Measurements from ENCODE around the gene PRPSAP2. TPM values are rescaled to one million over a fixed set of nuclear protein-coding genes. Genes with fewer than 3 reads are reported as not detected.
A peak's percentile ranks its signal among the peaks of the same experiment; 100 is the strongest.

The PRPSAP2 gene
- total and polyA plus RNA-seq, 2 donors (not counting 3 experiments of a cell fraction or from before 2014, with no cell fraction given), result 22.2 to 38.5 TPM

GRCh38 chr17:18859256-18859655 is 1.3 kb downstream of the PRPSAP2 start:
- peaks cover 3% of the 10 kb centered on the region for H4K20me1 ChIP-seq (replicated peaks; ENCODE audit: control insufficient read depth, extremely low read depth, insufficient read depth, low read length)
- POLR2A ChIA-PET, result no interaction called here
- no peaks in the 10 kb centered on the region for H3K9me1 ChIP-seq (replicated peaks; ENCODE audit: control insufficient read depth, extremely low read depth, insufficient read depth, low read length)
- H3K9ac ChIP-seq (replicated peaks; ENCODE audit: extremely low read depth, insufficient read depth, low read length), result no peak overlapping the region
- H3K27me3 ChIP-seq (ENCODE audit: control insufficient read depth in 2 of 2, insufficient read depth in 2 of 2, low read length in 2 of 2), result no peaks in the 10 kb centered on the region
- no TSS peak for BruUV-seq (replicated peaks)
- H3K9me3 ChIP-seq (replicated peaks; ENCODE audit: control insufficient read depth, insufficient read depth, low read length), result no peaks in the 10 kb centered on the region
- peaks cover 30% of the 10 kb centered on the region for H3K79me2 ChIP-seq (ENCODE audit: control insufficient read depth, insufficient read depth, low read length)
- CTCF ChIA-PET, result interaction anchor here (0.6 to 1.7 kb wide), 5 partner anchors 9 to 102 kb away, joined by 3 to 7 read pairs (median 5); no protein-coding TSS in a partner anchor
- no peak overlapping the region for H3K27ac ChIP-seq (ENCODE audit: insufficient read depth, low read depth, low read length)
- no peak overlapping the region for H2AFZ ChIP-seq (ENCODE audit: low read depth, low read length)
- intact Hi-C loops (cut with micrococcal nuclease) (loop anchor here (2.0 kb wide), 1 partner anchor 78 kb away; the partner anchor contains the start of gene TVP23B), dilution Hi-C loops (cut with MboI; ENCODE audit: extremely low pct_ligation_motif_present, low sequenced_read_pairs) (no loop called here)
- no peaks in the 10 kb centered on the region for H3K36me3 ChIP-seq (ENCODE audit: control insufficient read depth in 2 of 2, extremely low read depth in 1 of 2, insufficient read depth in 2 of 2, low read length in 2 of 2)
- DNase-seq (ENCODE audit: low read depth, low spot score) (no peak), FAIRE-seq (no peak)
- H3K4me1 ChIP-seq (ENCODE audit: control insufficient read depth, extremely low read depth, insufficient read depth, low read length), result peaks cover 16% of the 10 kb centered on the region
- peak overlapping the region in 1 of 3 experiments; percentile 85 for H3K4me3 ChIP-seq (replicated peaks in 1 of 3; ENCODE audit: insufficient read depth in 1 of 3, low read depth in 1 of 3, low read length in 3 of 3)
- TF ChIP-seq JUN (IDR thresholded peaks at IDR 0.05; ENCODE audit: borderline replicate concordance, insufficient read depth, insufficient read length, low read depth) (no peak), POLR2A (IDR thresholded peaks at IDR 0.05; ENCODE audit: low read depth, low read length) (no peak), FOS (IDR thresholded peaks at IDR 0.05; ENCODE audit: borderline replicate concordance, insufficient read depth, low read length) (no peak), MYC (IDR thresholded peaks at IDR 0.05; ENCODE audit: low read depth, low read length) (no peak), GATA2 (IDR thresholded peaks at IDR 0.05; ENCODE audit: insufficient read depth, insufficient read length, low read depth, low read length) (no peak), CTCF (IDR thresholded peaks at IDR 0.05; ENCODE audit: extremely low read depth in 1 of 2, insufficient read depth in 1 of 2, low read depth in 1 of 2, low read length in 2 of 2) (no peak), POLR2AphosphoS5 (IDR thresholded peaks at IDR 0.05; ENCODE audit: insufficient read depth, low read depth, low read length) (no peak), EZH2 (IDR thresholded peaks at IDR 0.05; ENCODE audit: borderline replicate concordance, low read depth, low read length, severe bottlenecking) (no peak)
- TF ChIP-seq, protein P1, sequence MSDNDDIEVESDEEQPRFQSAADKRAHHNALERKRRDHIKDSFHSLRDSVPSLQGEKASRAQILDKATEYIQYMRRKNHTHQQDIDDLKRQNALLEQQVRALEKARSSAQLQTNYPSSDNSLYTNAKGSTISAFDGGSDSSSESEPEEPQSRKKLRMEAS (IDR thresholded peaks at IDR 0.05; ENCODE audit: insufficient read depth, insufficient read length), result no peak
- peak overlapping the region; percentile 62 for H3K4me2 ChIP-seq (ENCODE audit: insufficient read depth, low read length)
